NK-92 (cell line): ENCODE results near the gene TSPO2.

Source experiments
- DNase-seq: peaks from one replicate; lab custom pipeline; 2025; ENCODE audit not compliant: unreplicated experiment; lab: John Stamatoyannopoulos, UW

Gene TSPO2

GRCh38 chr6:41049955-41050354 lies 7.7 kb downstream of the TSPO2 start:
- no peak for DNase-seq

GRCh38 chr6:41050536-41050935 lies 8.3 kb downstream of the TSPO2 start:
- no peak for DNase-seq

- DNase-seq = no peak
These were observed 9.6 kb downstream of the TSPO2 start for GRCh38 chr6:41051873-41052272.

- no peak for DNase-seq
These were observed 10.8 kb downstream of the TSPO2 start, which contains the start of gene APOBEC2 for GRCh38 chr6:41053041-41053440. Gene APOBEC2, plus strand, starts transcription at chr6:41053202. Its CDS starts 146 bp downstream, at chr6:41053348.

- DNase-seq = no peak
These were observed 12.2 kb downstream of the TSPO2 start for GRCh38 chr6:41054511-41054910.

GRCh38 chr6:41055149-41055548 lies 12.9 kb downstream of the TSPO2 start:
- no peak for DNase-seq

- no peak for DNase-seq
These were observed 14.7 kb downstream of the TSPO2 start for GRCh38 chr6:41056768-41057490.

- no peak for DNase-seq
These were observed 16.5 kb downstream of the TSPO2 start for GRCh38 chr6:41058783-41059181.

- no peak for DNase-seq
These were observed 17.3 kb downstream of the TSPO2 start for GRCh38 chr6:41059556-41059955.

- DNase-seq = no peak
These were observed 19.0 kb downstream of the TSPO2 start for GRCh38 chr6:41061196-41061726.

- DNase-seq = no peak
These were observed 19.8 kb downstream of the TSPO2 start for GRCh38 chr6:41062056-41062455.

GRCh38 chr6:41063884-41064285 lies 21.6 kb downstream of the TSPO2 start:
- DNase-seq = no peak

GRCh38 chr6:41064841-41065240 lies 22.6 kb downstream of the TSPO2 start:
- no peak for DNase-seq

GRCh38 chr6:41065550-41066026 lies 23.3 kb downstream of the TSPO2 start:
- no peak for DNase-seq

- no peak for DNase-seq
These were observed 24.6 kb downstream of the TSPO2 start for GRCh38 chr6:41066867-41067304.

GRCh38 chr6:41071501-41071922 lies 29.2 kb downstream of the TSPO2 start:
- no peak for DNase-seq

GRCh38 chr6:41071923-41072835 lies 29.9 kb downstream of the TSPO2 start, which contains the start of gene OARD1:
Gene OARD1, minus strand, starts transcription at chr6:41072356. Its CDS starts 722 bp downstream, at chr6:41071634.
- peak; percentile 100 for DNase-seq

- no peak for DNase-seq
These were observed 30.6 kb downstream of the TSPO2 start, which contains the start of gene NFYA for GRCh38 chr6:41072836-41073202. Gene NFYA, plus strand, starts transcription at chr6:41072974. Its CDS starts 6,116 bp downstream, at chr6:41079090.

GRCh38 chr6:41073203-41073967 lies 31.1 kb downstream of the TSPO2 start:
- DNase-seq = no peak

- no peak for DNase-seq
These were observed 31.9 kb downstream of the TSPO2 start for GRCh38 chr6:41073968-41074691.
